Measurements from ENCODE around the gene NFYC.

Gene NFYC

GRCh38 chr1:40750451-40750908, 59.0 kb downstream of the NFYC start:
- TF ChIP-seq, protein P1, sequence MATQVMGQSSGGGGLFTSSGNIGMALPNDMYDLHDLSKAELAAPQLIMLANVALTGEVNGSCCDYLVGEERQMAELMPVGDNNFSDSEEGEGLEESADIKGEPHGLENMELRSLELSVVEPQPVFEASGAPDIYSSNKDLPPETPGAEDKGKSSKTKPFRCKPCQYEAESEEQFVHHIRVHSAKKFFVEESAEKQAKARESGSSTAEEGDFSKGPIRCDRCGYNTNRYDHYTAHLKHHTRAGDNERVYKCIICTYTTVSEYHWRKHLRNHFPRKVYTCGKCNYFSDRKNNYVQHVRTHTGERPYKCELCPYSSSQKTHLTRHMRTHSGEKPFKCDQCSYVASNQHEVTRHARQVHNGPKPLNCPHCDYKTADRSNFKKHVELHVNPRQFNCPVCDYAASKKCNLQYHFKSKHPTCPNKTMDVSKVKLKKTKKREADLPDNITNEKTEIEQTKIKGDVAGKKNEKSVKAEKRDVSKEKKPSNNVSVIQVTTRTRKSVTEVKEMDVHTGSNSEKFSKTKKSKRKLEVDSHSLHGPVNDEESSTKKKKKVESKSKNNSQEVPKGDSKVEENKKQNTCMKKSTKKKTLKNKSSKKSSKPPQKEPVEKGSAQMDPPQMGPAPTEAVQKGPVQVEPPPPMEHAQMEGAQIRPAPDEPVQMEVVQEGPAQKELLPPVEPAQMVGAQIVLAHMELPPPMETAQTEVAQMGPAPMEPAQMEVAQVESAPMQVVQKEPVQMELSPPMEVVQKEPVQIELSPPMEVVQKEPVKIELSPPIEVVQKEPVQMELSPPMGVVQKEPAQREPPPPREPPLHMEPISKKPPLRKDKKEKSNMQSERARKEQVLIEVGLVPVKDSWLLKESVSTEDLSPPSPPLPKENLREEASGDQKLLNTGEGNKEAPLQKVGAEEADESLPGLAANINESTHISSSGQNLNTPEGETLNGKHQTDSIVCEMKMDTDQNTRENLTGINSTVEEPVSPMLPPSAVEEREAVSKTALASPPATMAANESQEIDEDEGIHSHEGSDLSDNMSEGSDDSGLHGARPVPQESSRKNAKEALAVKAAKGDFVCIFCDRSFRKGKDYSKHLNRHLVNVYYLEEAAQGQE (IDR thresholded peaks at IDR 0.05; ENCODE audit: insufficient read depth in 1 of 2, low read depth in 2 of 2, low read length in 2 of 2) = no peak
- TF ChIP-seq TAF1 (IDR thresholded peaks at IDR 0.05; ENCODE audit: borderline replicate concordance, insufficient read depth, low read length) (no peak), FOXP2 (optimal IDR thresholded peaks at IDR 0.05; ENCODE audit: borderline replicate concordance, extremely low read depth, extremely low read length, insufficient read depth) (no peak), POLR2AphosphoS5 (IDR thresholded peaks at IDR 0.05; ENCODE audit: low read depth, low read length) (no peak), SIN3A (IDR thresholded peaks at IDR 0.05; ENCODE audit: borderline replicate concordance, insufficient read depth, low read length) (no peak)

DNA sequence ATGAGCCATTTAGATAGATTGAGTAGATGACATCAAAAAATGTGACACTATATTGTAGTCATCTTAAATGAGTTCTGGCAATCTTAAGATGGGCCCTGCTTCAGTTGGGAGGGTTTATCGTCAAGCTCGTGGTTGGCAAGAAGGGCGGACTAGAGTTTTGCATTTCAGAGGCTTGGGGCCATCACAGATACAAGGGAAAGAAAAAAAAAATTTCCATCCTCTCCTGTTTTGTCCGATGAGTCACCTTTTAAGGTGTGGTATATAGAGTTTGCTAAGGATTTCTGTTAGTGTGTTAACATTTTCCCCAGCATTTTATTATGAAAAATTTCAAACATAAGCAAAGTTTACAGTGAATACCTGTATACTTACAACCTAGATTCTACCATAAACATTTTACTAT, 60.3 kb downstream of the NFYC start:
- TF ChIP-seq, protein P1 (IDR thresholded peaks at IDR 0.05; ENCODE audit: insufficient read depth in 1 of 2, low read depth in 2 of 2, low read length in 2 of 2) = no peak
- no peak for TF ChIP-seq SIN3A (IDR thresholded peaks at IDR 0.05; ENCODE audit: borderline replicate concordance, insufficient read depth, low read length)
- no peak for TF ChIP-seq FOXP2 (optimal IDR thresholded peaks at IDR 0.05; ENCODE audit: borderline replicate concordance, extremely low read depth, extremely low read length, insufficient read depth)
- TF ChIP-seq POLR2AphosphoS5 (IDR thresholded peaks at IDR 0.05; ENCODE audit: low read depth, low read length) = no peak
- no peak for TF ChIP-seq TAF1 (IDR thresholded peaks at IDR 0.05; ENCODE audit: borderline replicate concordance, insufficient read depth, low read length)

GRCh38 chr1:40753142-40753882, 61.8 kb downstream of the NFYC start:
- TF ChIP-seq FOXP2 (optimal IDR thresholded peaks at IDR 0.05; ENCODE audit: borderline replicate concordance, extremely low read depth, extremely low read length, insufficient read depth) = no peak
- no peak for TF ChIP-seq SIN3A (IDR thresholded peaks at IDR 0.05; ENCODE audit: borderline replicate concordance, insufficient read depth, low read length)
- TF ChIP-seq, protein P1 (IDR thresholded peaks at IDR 0.05; ENCODE audit: insufficient read depth in 1 of 2, low read depth in 2 of 2, low read length in 2 of 2) = no peak
- TF ChIP-seq TAF1 (IDR thresholded peaks at IDR 0.05; ENCODE audit: borderline replicate concordance, insufficient read depth, low read length) = no peak
- TF ChIP-seq POLR2AphosphoS5 (IDR thresholded peaks at IDR 0.05; ENCODE audit: low read depth, low read length) = no peak

DNA sequence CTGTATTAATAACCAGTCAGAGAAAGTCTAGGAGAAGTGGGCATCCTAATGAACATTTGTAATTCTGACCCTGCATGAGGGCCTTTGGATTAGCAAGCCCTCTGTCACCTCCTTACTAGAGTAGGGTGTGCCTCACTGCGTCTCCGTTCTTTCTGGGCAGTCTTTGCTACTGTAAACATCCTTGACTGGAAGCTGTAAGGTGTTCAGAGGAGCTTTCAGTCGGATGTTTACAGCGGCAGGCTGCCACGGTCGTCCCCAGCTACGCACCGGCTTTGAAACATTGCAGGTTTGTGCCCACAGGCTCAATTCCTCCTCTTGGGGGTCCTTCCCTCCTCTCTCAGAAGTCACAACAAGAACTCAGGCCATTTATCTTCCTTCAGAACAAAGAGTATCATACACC, 62.7 kb downstream of the NFYC start:
- TF ChIP-seq, protein P1 (IDR thresholded peaks at IDR 0.05; ENCODE audit: insufficient read depth in 1 of 2, low read depth in 2 of 2, low read length in 2 of 2) = no peak
- TF ChIP-seq SIN3A (IDR thresholded peaks at IDR 0.05; ENCODE audit: borderline replicate concordance, insufficient read depth, low read length) (no peak), TAF1 (IDR thresholded peaks at IDR 0.05; ENCODE audit: borderline replicate concordance, insufficient read depth, low read length) (no peak), FOXP2 (optimal IDR thresholded peaks at IDR 0.05; ENCODE audit: borderline replicate concordance, extremely low read depth, extremely low read length, insufficient read depth) (no peak), POLR2AphosphoS5 (IDR thresholded peaks at IDR 0.05; ENCODE audit: low read depth, low read length) (no peak)

Data from PFSK-1 (cell line).